SK-N-SH (cell line): Measurements from ENCODE around the gene XKR7.

Experiments
- ELF1 ChIP-seq: IDR thresholded peaks from 2 replicates; pipeline ENCODE4 v1.4.0; 2012
- EZH2phosphoT487 ChIP-seq: fragments of 200-600 bp; sonication (generic); IDR thresholded peaks from 2 replicates; pipeline ENCODE4 v1.6.1; 2017; ENCODE audit warnings: low read depth, mixed run types, mild to moderate bottlenecking, antibody characterized with exemption, moderate library complexity, borderline replicate concordance
- FOXM1 ChIP-seq: IDR thresholded peaks from 2 replicates; pipeline ENCODE4 v1.4.0; 2012; ENCODE audit warnings: low read depth, mild to moderate bottlenecking
- IRF3 ChIP-seq: fragments of 150-350 bp; IDR thresholded peaks from 2 replicates; pipeline ENCODE4 v1.6.1; 2016; ENCODE audit warnings: mild to moderate bottlenecking, low read depth, low read length
- JUND ChIP-seq: IDR thresholded peaks from 2 replicates; pipeline ENCODE4 v1.4.0; 2012
- NRF1 ChIP-seq: IDR thresholded peaks from 2 replicates; pipeline ENCODE4 v1.6.1; 2012; ENCODE audit warnings: low read depth, mild to moderate bottlenecking, low read length
- REST ChIP-seq: IDR thresholded peaks from 2 replicates; pipeline ENCODE4 v1.6.1; 2012; ENCODE audit warnings: mild to moderate bottlenecking, low read depth, low read length, moderate library complexity
- TF ChIP-seq, protein P1 (sequence below): fragments of 200-600 bp; sonication (generic); IDR thresholded peaks from 2 replicates; pipeline ENCODE4 v1.6.1; 2017; ENCODE audit warnings: antibody characterized with exemption, mild to moderate bottlenecking, moderate library complexity

DNA sequence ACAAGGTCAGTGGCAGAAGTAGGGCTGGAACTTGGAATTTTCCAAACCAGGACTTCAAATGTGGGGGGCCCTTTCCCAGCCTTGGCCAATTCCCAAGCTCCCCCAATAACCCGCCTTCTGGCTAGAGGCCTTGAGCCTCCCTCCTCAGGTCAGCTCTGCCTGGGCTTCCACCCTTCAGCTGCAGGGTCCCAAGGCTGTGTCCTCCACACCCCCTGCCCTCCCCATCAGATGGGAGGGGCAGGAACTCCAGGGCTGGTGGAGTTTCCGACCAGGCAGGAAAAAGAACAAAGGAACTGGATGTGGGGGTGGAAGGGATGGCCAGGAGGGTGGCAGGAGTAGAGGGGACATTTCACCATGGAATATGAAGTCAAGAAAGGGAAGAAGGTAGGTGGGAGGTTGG lies 42.1 kb downstream of the XKR7 start, which contains the start of gene CCM2L:
- TF ChIP-seq, protein P1, sequence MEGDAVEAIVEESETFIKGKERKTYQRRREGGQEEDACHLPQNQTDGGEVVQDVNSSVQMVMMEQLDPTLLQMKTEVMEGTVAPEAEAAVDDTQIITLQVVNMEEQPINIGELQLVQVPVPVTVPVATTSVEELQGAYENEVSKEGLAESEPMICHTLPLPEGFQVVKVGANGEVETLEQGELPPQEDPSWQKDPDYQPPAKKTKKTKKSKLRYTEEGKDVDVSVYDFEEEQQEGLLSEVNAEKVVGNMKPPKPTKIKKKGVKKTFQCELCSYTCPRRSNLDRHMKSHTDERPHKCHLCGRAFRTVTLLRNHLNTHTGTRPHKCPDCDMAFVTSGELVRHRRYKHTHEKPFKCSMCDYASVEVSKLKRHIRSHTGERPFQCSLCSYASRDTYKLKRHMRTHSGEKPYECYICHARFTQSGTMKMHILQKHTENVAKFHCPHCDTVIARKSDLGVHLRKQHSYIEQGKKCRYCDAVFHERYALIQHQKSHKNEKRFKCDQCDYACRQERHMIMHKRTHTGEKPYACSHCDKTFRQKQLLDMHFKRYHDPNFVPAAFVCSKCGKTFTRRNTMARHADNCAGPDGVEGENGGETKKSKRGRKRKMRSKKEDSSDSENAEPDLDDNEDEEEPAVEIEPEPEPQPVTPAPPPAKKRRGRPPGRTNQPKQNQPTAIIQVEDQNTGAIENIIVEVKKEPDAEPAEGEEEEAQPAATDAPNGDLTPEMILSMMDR: no peak
- TF ChIP-seq NRF1 (no peak), FOXM1 (no peak), REST (no peak), EZH2phosphoT487 (no peak), JUND (no peak), IRF3 (no peak), ELF1 (no peak)
